ENCODE measurements around the gene FGF21. TPM values are rescaled to one million over a fixed set of nuclear protein-coding genes. Genes with fewer than 3 reads are reported as not detected.

FGF21 gene
- total RNA-seq, 3 donors from 2014 or later: not detected

DNA sequence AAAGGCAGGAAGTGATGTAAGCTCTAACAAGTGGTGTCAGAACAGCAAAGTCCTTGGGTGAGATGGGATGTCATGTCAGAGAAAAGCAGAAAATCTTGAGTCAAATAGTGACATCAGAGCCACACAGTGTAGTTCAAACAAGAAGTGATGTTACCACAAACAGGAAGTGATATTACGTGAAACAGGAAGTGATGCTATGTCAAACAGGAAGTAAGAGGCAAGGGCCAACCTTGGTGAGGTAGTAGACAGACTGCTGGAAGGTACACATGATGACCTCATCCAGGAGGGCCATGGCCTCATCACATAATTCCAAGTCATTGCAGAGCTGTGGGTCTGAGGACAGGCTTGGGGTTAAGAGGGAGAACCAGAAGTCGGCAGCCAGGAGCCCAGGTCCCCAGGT, 28.8 kb upstream of the FGF21 start:
- intact Hi-C loops (cut with DNase I, micrococcal nuclease): no loop called here
- ATAC-seq (peak; percentile 17), DNase-seq (no peak)
- Histone ChIP-seq H3K4me3 (no peak overlapping the region), H3K4me1 (ENCODE audit: low read depth) (no peaks in the 10 kb centered on the region), H3K9me3 (peaks cover 6% of the 10 kb centered on the region), H3K36me3 (ENCODE audit: low read depth) (no peaks in the 10 kb centered on the region)
- TF ChIP-seq, protein P1, sequence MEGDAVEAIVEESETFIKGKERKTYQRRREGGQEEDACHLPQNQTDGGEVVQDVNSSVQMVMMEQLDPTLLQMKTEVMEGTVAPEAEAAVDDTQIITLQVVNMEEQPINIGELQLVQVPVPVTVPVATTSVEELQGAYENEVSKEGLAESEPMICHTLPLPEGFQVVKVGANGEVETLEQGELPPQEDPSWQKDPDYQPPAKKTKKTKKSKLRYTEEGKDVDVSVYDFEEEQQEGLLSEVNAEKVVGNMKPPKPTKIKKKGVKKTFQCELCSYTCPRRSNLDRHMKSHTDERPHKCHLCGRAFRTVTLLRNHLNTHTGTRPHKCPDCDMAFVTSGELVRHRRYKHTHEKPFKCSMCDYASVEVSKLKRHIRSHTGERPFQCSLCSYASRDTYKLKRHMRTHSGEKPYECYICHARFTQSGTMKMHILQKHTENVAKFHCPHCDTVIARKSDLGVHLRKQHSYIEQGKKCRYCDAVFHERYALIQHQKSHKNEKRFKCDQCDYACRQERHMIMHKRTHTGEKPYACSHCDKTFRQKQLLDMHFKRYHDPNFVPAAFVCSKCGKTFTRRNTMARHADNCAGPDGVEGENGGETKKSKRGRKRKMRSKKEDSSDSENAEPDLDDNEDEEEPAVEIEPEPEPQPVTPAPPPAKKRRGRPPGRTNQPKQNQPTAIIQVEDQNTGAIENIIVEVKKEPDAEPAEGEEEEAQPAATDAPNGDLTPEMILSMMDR (IDR thresholded peaks at IDR 0.05): no peak

DNA sequence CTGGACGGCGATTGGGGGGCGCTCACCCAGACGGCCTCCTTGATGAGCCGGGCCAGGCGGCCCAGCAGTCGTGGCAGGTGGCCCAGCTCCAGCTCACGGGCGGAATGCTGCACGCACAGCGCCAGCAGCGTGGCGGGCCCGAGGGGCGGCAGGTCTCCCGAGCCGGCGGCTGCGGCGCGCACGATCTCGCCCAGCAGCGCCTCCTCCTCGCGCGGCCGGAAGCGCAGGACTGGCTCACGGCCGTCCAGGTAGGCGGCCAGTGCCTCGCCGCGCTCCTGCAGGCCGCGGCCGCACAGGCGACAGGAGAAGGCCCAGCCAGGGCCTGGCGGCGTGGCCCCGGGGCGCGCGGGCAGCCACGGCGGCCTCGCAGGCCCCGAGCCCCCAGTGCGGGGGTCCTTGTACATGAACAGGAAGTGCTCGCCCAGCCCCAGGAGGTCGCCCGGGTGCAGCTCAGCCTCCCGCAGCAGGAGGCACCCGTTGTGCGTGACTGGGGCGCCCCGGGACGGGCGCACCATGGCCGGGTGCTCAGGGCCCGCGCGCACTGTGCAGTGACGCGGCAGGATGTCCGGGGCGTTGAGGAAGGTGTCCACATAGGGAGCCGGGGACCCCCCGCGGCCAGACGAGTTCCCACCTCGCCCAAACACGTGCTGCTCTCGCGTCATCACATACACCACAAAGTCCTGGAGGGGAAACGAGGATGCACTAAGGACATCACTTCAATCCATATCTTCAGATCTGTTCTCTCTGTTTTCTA, 26.2 kb upstream of the FGF21 start:
- intact Hi-C loops (cut with DNase I, micrococcal nuclease): no loop called here
- Histone ChIP-seq H3K9me3 (peaks cover 6% of the 10 kb centered on the region), H3K4me3 (no peak overlapping the region), H3K36me3 (ENCODE audit: low read depth) (no peaks in the 10 kb centered on the region), H3K4me1 (ENCODE audit: low read depth) (no peaks in the 10 kb centered on the region)
- no peak for DNase-seq
- ATAC-seq: peak; percentile 60
- TF ChIP-seq, protein P1 (IDR thresholded peaks at IDR 0.05): no peak

DNA sequence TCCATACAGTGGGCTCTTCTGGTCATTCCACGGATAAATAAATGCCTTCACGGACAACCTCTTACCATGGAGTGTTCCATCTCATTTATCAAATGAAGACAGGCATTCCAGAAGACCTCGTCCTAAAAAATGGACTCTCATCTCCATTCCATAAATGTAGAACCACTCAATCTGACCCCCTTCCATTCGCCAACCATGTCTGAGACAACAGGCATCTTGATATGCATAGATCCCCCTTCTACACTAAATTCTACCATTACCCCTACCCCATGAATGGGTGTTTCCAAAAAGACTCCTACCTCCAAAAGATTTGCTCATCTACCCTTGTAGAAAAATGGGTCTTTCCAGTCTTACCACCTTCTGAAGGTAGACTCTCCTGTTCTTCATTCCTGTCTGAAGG, 23.9 kb upstream of the FGF21 start:
- peaks cover 6% of the 10 kb centered on the region for H3K4me1 ChIP-seq (ENCODE audit: low read depth)
- H3K36me3 ChIP-seq (ENCODE audit: low read depth): no peaks in the 10 kb centered on the region
- intact Hi-C loops (cut with DNase I, micrococcal nuclease): no loop called here
- TF ChIP-seq, protein P1 (IDR thresholded peaks at IDR 0.05): no peak
- no peak overlapping the region for H3K4me3 ChIP-seq
- ATAC-seq: no peak
- peaks cover 3% of the 10 kb centered on the region for H3K9me3 ChIP-seq
- no peak for DNase-seq

DNA sequence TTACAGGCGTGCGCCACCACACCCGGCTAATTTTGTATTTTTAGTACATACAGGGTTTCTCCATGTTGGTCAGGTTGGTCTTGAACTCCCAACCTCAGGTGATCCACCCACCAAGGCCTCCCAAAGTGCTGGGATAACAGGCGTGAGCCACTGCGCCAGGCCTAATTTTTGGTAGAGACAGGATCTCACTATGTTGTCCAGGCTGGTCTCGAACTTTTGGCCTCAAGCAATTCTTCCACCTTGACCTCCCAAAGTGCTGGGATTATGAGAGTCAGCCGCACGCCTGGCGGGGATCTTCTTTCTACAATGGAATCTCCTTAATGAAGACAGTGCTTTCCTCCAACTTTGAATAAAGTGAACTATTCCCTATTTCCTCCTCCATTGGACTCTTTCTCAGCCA, 20.7 kb upstream of the FGF21 start:
- no peak for ATAC-seq
- no peaks in the 10 kb centered on the region for H3K36me3 ChIP-seq (ENCODE audit: low read depth)
- TF ChIP-seq, protein P1 (IDR thresholded peaks at IDR 0.05): no peak
- intact Hi-C loops (cut with DNase I, micrococcal nuclease): no loop called here
- H3K9me3 ChIP-seq: no peaks in the 10 kb centered on the region
- no peak for DNase-seq
- no peak overlapping the region for H3K4me3 ChIP-seq
- peaks cover 11% of the 10 kb centered on the region for H3K4me1 ChIP-seq (ENCODE audit: low read depth)

DNA sequence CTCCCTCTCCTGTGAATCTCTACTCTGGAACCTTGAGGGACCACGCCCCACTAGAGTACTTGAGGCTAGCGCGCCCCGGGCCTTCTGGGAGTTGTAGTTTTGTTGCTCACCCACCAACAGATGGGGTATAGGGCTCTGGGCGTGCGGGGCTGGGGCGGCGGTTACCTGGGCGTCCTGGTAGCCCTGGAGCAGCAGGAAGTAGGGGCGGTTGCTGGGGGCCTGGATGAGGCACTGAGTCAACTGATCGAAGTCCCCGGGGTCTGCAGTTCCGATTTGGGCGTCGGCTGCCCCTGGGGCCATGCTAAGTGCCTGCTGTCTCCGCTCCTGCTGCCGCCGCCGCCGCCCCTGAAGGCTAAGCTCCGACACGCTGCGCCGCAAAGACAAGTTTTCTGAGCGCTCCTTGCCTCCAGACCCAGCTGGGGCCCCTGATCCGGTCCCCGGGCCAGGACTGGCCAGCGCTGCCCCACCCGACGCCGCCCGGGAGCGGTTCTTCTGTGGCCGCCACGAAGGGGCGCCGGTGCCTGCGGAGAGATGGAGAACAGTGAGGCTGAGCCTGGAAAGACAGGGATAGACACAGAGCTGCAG, 20.2 kb upstream of the FGF21 start:
- DNase-seq (peak in 2 of 3 donors; percentile 55 to 60), ATAC-seq (no peak)
- Histone ChIP-seq H3K4me3 (no peak overlapping the region), H3K36me3 (ENCODE audit: low read depth) (no peaks in the 10 kb centered on the region), H3K9me3 (no peaks in the 10 kb centered on the region), H3K4me1 (ENCODE audit: low read depth) (peaks cover 11% of the 10 kb centered on the region)
- intact Hi-C loops (cut with DNase I, micrococcal nuclease): no loop called here
- TF ChIP-seq, protein P1 (IDR thresholded peaks at IDR 0.05): no peak

All from mucosa of descending colon (tissue), 3 donors.